ENCODE measurements around the gene RGSL1. TPM values are rescaled to one million over a fixed set of nuclear protein-coding genes. Genes with fewer than 3 reads are reported as not detected.
A peak's percentile ranks its signal among the peaks of the same experiment; 100 is the strongest.

Gene RGSL1
- total and polyA plus RNA-seq, 9 of the 15 experiments (the other 6 are each of a cell fraction or from before 2014, with no cell fraction given) = 0.03 TPM; not detected in 8

GRCh38 chr1:182604175-182605164 is 154.5 kb downstream of the RGSL1 start, which contains the start of gene RGS16:
TSS of gene RGS16 (minus strand) at chr1:182604389. CDS start at chr1:182604259, 130 bp downstream.
- Histone ChIP-seq H3K4me3 (0 out of 2 replicates have a peak within 1 kb of the TSS, but pooled peaks have one; percentile 15), H3K36me3 (ENCODE audit: control insufficient read depth, insufficient read depth, low read length) (no peaks in the 10 kb centered on the region), H3K9ac (ENCODE audit: insufficient read depth in 1 of 2, low read depth in 2 of 2, low read length in 2 of 2) (peak within 1 kb of the TSS; percentile 10 to 66; a peak in 2 of 4 replicates), H3K27ac (ENCODE audit: extremely low read depth, low read depth, low read length) (no peak within 1 kb of the TSS), H3K27me3 (ENCODE audit: control insufficient read depth in 2 of 2, insufficient read depth in 2 of 2, low read length in 2 of 2) (peaks cover 9 to 27% of the 10 kb centered on the region in 2 experiments; a peak in 4 of 5 replicates), H3K4me2 (ENCODE audit: insufficient read depth, low read length) (peak within 1 kb of the TSS; percentile 77), H3K9me1 (ENCODE audit: control insufficient read depth, insufficient read depth, low read length) (no peaks in the 10 kb centered on the region), H3K79me2 (ENCODE audit: control insufficient read depth, insufficient read depth, low read length) (no peaks in the 10 kb centered on the region), H2AFZ (ENCODE audit: low read depth, low read length) (peak within 1 kb of the TSS; percentile 94), H4K20me1 (replicated peaks; ENCODE audit: control insufficient read depth, insufficient read depth, low read length) (no peaks in the 10 kb centered on the region), H3K9me3 (replicated peaks; ENCODE audit: control insufficient read depth, insufficient read depth, low read depth, low read length) (no peaks in the 10 kb centered on the region), H3K4me1 (replicated peaks in 1 of 2; ENCODE audit: control insufficient read depth in 2 of 2, insufficient read depth in 2 of 2, low read length in 2 of 2) (peaks cover 12 to 13% of the 10 kb centered on the region in 2 experiments; a peak in 4 of 5 replicates)
- BruUV-seq (replicated peaks) = no TSS peak
- ATAC-seq = peak; percentile 99
- peak; percentile 81 for FAIRE-seq
- intact Hi-C loops (cut with micrococcal nuclease) (no loop called here), in situ Hi-C loops (cut with MboI) (no loop called here)
- 4% methylated on average over 43 of the region's 44 CpGs for WGBS (ENCODE audit: insufficient coverage, low coverage, missing lambda C conversion rate)
- ChIA-PET POLR2A (interaction anchor here (0.6 to 1.3 kb wide), 5 partner anchors 10 to 455 kb away, joined by 3 to 4 read pairs (median 3); no protein-coding TSS in a partner anchor), CTCF (ENCODE audit: low intra/inter-chr PET ratio) (no interaction called here)
- DNase-seq (ENCODE audit: extremely low read depth in 1 of 4, low spot score in 3 of 4) = peak; percentile 93 to 100 (median 100)
- TF ChIP-seq SFPQ (IDR thresholded peaks at IDR 0.05; ENCODE audit: low read depth, low read length) (no peak), E4F1 (CRISPR knock-in tag; IDR thresholded peaks at IDR 0.05; ENCODE audit: borderline replicate concordance) (no peak), ZBTB1 (CRISPR knock-in tag; IDR thresholded peaks at IDR 0.05; ENCODE audit: borderline replicate concordance, low read depth) (peak; percentile 75; the same call in 1 of the 2 replicates), TEAD4 (IDR thresholded peaks at IDR 0.05; ENCODE audit: low read length) (no peak), TEAD4 (CRISPR knock-in tag; IDR thresholded peaks at IDR 0.05; ENCODE audit: borderline replicate concordance) (peak; percentile 58; the same call in 1 of the 2 replicates), ZNF407 (IDR thresholded peaks at IDR 0.05; ENCODE audit: low read depth) (no peak)
